Pancreas (tissue), 10 donors: ENCODE measurements around the gene SORCS2. TPM values are rescaled to one million over a fixed set of nuclear protein-coding genes. Genes with fewer than 3 reads are reported as not detected.
"Not testable (repeated sequence)": the region's sequence is repeated elsewhere in the genome, so short reads cannot be mapped to it uniquely, and the experiment has no call there.

Experiments
- ATAC-seq, 4 donors: fragments of 200-7000 bp; cut with Tn5 transposase; one replicate each; pipeline versions ENCODE4 v1.8.0 to v1.9.1; 2020; ENCODE audit warnings: mild to moderate bottlenecking in 4 of 4, moderate library complexity in 4 of 4
- DNase-seq, 6 donors: peaks; one replicate each; pipeline ENCODE4 v3.0.0-alpha.2; 2020
- FAIRE-seq: peaks from 2 replicates; lab custom pipeline; 2012; peaks lifted over from hg19 to GRCh38; lab: Jason Lieb, UNC
- H3K27ac ChIP-seq, 4 donors: fragments of 200-600 bp; sonication (generic); 1 replicate in 3 of 4; 2 replicates in 1 of 4; pipeline versions ENCODE4 v1.5.0 to v1.8.0; 2020
- H3K27me3 ChIP-seq, 4 donors: fragments of 200-600 bp; one replicate each; pipeline ENCODE4 v1.8.0; 2021
- H3K36me3 ChIP-seq, 3 donors: fragments of 200-600 bp; sonication (generic) in 1 of 3; one replicate each; pipeline versions ENCODE4 v1.5.0 to v1.8.0; 2020 to 2021
- H3K4me1 ChIP-seq, 3 donors: fragments of 200-600 bp; one replicate each; pipeline ENCODE4 v1.8.0; 2021
- H3K4me3 ChIP-seq, 4 donors: fragments of 200-600 bp; sonication (generic) in 2 of 4; one replicate each; pipeline versions ENCODE4 v1.5.0 to v1.8.0; 2020 to 2021
- H3K9me3 ChIP-seq, 4 donors: fragments of 200-600 bp; one replicate each; pipeline ENCODE4 v1.8.0; 2021
- CTCF ChIP-seq, 4 donors: fragments of 200-600 bp; sonication (generic) in 3 of 4; IDR thresholded peaks; one replicate each; pipeline versions ENCODE4 v1.5.0 to v1.8.0; 2021; ENCODE audit warnings: antibody characterized with exemption in 4 of 4
- WGBS, 2 donors: extraction: QIAGEN DNeasy Blood & Tissue Kit; methylation state at CpG; one replicate each; pipeline ENCODE4 v1.1.7; 2013; 5-methylcytosine and 5-hydroxymethylcytosine counted together
- intact Hi-C, 3 donors: fragments of 100-400 bp; cut with DNase I; formaldehyde crosslinking; loops; one replicate each; pipeline versions ENCODE4 v1.11.1 to v1.14.2; 2022
- polyA plus RNA-seq, 2 donors: library from polyadenylated mRNA; stranded (reverse); fragments of 200-250 nt; gene quantifications; one replicate each; pipeline ENCODE4 v1.2.3, GENCODE V29; 2013
- total RNA-seq, 6 donors: library from RNA; stranded (reverse); fragmentation: NEBNext Ultra II Directional in 4 of 6; extraction: Animal tissue kit (Norgen Biotek cat#: 25700) in 4 of 6; gene quantifications; one replicate each; pipeline versions ENCODE4 v1.2.1 to v1.2.4, GENCODE V29; 2021 to 2023
- donor health status: healthy with polysubstance abuse.
- donor health status: DM: no; HTN: no; CAD: no; lungs with moderate emphysema.
- donor health status: DM: no; HTN: no; CAD: no.
- donor health status: control.
- donor health status: control.
- donor health status: Bipolar disorder and iron deficiency.
- donor health status: DM: yes; HTN: yes; CAD: no.
- donor health status: DM: no; HTN: no; CAD: no.
- donor health status: DM: no; HTN: no; CAD: no.
- donor health status: DM: yes; HTN: yes; CAD: no.

SORCS2 gene
- total and polyA plus RNA-seq, 8 donors: 0.14 to 1.7 (median 0.42) TPM

GRCh38 chr4:7596918-7597606 is 404.7 kb downstream of the SORCS2 start:
- H3K27me3 ChIP-seq: no peaks in the 10 kb centered on the region
- intact Hi-C loops: no loop called here
- no peak overlapping the region for H3K4me3 ChIP-seq
- H3K36me3 ChIP-seq: no peaks in the 10 kb centered on the region
- TF ChIP-seq CTCF (IDR thresholded peaks at IDR 0.05): no peak
- no peaks in the 10 kb centered on the region for H3K4me1 ChIP-seq
- FAIRE-seq: no peak
- no peak overlapping the region for H3K27ac ChIP-seq
- DNase-seq: no peak
- ATAC-seq: no peak
- no peaks in the 10 kb centered on the region for H3K9me3 ChIP-seq
- WGBS, 2 donors: 41 to 56% methylated on average over 9 of the region's 9 CpGs

- H3K9me3 ChIP-seq: no peaks in the 10 kb centered on the region
- no peak overlapping the region for H3K27ac ChIP-seq
- H3K36me3 ChIP-seq: no peaks in the 10 kb centered on the region
- ATAC-seq (no peak), DNase-seq (no peak), FAIRE-seq (no peak)
- H3K4me3 ChIP-seq: no peak overlapping the region
- no peaks in the 10 kb centered on the region for H3K27me3 ChIP-seq
- 69 to 75% methylated on average over 29 of the region's 29 CpGs for WGBS, 2 donors
- intact Hi-C loops: no loop called here
- no peaks in the 10 kb centered on the region for H3K4me1 ChIP-seq
- TF ChIP-seq CTCF (IDR thresholded peaks at IDR 0.05): no peak
Observed at GRCh38 chr4:7598939-7599790, 406.8 kb downstream of the SORCS2 start.

- FAIRE-seq: no peak
- intact Hi-C loops: no loop called here
- no peak for DNase-seq
- H3K27me3 ChIP-seq: no peaks in the 10 kb centered on the region
- H3K4me1 ChIP-seq: no peaks in the 10 kb centered on the region
- H3K27ac ChIP-seq: no peak overlapping the region
- TF ChIP-seq CTCF (IDR thresholded peaks at IDR 0.05): no peak
- no peak overlapping the region for H3K4me3 ChIP-seq
- ATAC-seq: no peak
- WGBS, 2 donors: 68 to 76% methylated on average over 17 of the region's 17 CpGs
- no peaks in the 10 kb centered on the region for H3K36me3 ChIP-seq
- H3K9me3 ChIP-seq: no peaks in the 10 kb centered on the region
Observed at GRCh38 chr4:7600247-7600646, 407.9 kb downstream of the SORCS2 start.

GRCh38 chr4:7602166-7602565 is 409.8 kb downstream of the SORCS2 start:
- 88 to 93% methylated on average over 26 to 30 of the region's 30 CpGs for WGBS, 2 donors
- DNase-seq: not testable (repeated sequence)

GRCh38 chr4:7607156-7607910 is 415.0 kb downstream of the SORCS2 start:
- WGBS, 2 donors: 66 to 80% methylated on average over 14 of the region's 14 CpGs
- no peaks in the 10 kb centered on the region for H3K27me3 ChIP-seq
- no peak for TF ChIP-seq CTCF (IDR thresholded peaks at IDR 0.05)
- no peak overlapping the region for H3K4me3 ChIP-seq
- no peak overlapping the region for H3K27ac ChIP-seq
- ATAC-seq (no peak), DNase-seq (peak in 1 of 6 donors; percentile 13), FAIRE-seq (no peak)
- intact Hi-C loops: no loop called here
- H3K36me3 ChIP-seq: no peaks in the 10 kb centered on the region
- no peaks in the 10 kb centered on the region for H3K9me3 ChIP-seq
- H3K4me1 ChIP-seq: no peaks in the 10 kb centered on the region

More at GRCh38 chr4:7602166-7602565, 409.8 kb downstream of the SORCS2 start:
- H3K4me1 ChIP-seq, ATAC-seq, H3K27me3 ChIP-seq, H3K4me3 ChIP-seq, H3K27ac ChIP-seq, intact Hi-C loops, H3K9me3 ChIP-seq, H3K36me3 ChIP-seq, FAIRE-seq: not testable (repeated sequence)
